Measurements from ENCODE around the gene REV3L.

The REV3L gene

DNA sequence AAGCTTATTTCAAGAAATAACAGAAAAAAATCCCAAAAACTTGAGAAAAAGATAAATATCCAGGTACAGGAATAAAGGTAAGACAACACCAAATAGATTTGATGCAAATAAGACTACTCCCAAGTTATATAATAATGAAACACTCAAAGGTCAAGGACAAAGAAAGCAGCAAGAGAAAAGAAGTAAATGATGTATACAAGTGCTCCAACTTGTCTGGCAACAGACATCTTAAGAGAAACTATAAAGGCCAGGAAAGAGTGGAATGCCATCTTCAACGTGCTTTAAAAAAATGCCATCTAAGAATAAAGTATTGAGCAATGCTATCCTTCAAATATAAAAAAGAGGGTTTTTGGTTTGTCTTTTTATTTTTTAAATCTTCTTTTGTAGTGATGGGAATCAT, 54.2 kb downstream of the REV3L start:
- in situ Hi-C loops (cut with MboI; ENCODE audit: low sequenced_read_pairs) = no loop called here

DNA sequence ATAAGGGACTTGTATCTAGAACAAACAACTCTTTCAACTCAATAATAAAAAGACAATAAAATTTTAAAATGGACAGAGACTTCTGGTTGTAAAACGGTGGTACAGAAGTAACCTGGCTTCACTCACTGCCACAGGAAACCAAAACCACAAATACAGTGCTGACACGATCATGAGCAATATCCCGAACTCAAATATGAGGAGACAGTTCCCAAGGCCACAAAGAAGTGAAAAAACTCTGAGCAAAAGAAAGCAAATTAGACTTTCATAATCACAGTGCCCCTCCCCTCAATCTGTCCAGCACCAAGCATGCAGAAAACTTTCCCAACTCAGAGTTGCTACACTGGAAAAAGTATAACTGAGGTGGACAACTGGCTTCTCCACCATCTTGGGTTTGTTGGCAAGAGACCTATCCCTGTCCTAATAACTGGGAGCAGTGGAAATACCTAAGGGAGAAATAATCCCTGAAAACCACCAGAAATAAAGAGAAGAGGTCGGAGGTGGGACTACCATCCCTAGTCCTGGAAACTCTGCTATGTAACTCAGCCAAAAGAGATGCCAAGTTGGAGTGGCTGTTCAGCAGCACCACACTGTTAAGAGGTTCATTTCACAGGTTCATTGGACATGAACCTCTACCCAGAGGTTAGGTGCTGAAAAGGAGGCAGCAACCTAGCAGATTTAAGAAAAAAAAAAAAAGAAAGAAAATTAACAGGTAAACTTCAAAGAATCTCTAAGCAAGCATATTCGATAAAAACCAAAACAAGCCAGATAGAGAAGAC, 55.5 kb downstream of the REV3L start:
- in situ Hi-C loops (cut with MboI; ENCODE audit: low sequenced_read_pairs) = no loop called here

DNA sequence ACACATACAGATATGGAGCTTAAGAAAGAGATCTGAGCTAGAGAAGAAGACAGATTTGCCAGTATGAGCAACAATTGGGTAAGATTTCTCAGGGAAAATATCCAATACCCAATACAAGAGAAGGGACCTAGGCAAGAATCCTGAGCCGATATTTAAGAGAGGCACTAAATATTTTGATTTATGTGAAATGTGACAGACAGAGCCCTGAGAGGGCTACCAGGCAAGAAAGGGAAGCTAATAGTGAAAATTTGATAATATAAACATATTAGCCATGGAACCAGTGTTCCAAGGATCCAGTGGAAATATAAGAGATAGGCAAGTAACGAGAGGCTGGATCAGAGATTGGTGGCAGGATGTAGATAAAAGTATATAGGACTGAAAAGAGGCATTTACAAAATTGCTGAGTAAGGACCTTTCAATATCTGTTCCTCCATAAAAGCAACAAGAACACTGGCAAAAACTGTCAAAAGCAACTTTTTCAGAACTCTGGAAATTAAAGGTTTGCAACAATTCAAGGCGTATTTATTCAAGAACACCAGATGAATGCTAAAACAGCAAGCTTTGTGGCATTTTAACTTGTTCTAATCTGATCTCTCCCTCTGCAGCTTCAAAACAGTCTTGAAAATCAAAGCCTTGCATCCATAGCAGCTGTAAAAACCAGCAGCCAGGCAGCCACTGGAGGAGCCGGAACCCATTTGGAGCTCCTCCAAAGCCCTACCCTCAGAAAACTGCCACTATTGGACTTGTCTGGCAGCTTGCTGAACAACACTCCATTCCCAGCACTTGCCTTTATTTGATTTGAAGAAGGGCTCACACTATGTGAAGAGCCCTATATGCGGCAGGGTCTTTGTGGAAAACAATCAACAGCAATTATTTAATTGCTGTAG, 58.8 kb downstream of the REV3L start:
- in situ Hi-C loops (cut with MboI; ENCODE audit: low sequenced_read_pairs) = no loop called here

- in situ Hi-C loops (cut with MboI; ENCODE audit: low sequenced_read_pairs) = no loop called here
These were observed 59.9 kb downstream of the REV3L start for GRCh38 chr6:111423055-111423633.

DNA sequence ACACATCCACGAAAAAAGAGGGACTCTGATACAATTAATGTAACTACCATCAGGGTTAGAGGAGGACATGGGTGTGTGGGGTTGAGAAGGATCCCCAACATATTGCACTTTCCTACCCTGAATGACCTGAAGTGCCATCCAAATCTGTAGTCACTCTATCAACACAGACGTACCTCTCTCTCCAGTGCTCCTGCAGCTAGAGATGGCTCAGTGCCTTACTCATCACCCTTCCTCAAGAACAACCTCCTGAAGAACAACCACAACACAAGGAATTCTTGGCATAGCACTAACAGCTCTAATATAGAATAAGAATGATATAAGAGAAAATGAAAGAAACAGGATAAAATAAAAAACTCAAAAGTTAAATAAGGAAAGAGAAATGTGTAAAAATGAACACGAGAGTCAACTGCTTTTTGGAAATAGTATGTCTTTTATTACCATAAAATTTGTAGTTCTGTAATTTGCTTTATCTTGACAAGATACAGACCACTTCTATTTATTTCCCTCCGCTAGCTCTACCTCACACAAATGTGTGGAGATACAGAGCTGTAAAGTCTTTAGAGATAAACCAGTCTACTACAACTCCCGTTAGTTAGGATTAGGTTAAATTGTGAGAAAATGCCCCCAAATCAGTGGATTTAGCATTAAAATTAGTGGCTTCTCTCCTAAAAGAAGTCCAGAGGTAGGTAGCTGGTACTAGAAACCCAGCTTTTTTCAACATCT, 63.9 kb downstream of the REV3L start:
- in situ Hi-C loops (cut with MboI; ENCODE audit: low sequenced_read_pairs) = no loop called here

DNA sequence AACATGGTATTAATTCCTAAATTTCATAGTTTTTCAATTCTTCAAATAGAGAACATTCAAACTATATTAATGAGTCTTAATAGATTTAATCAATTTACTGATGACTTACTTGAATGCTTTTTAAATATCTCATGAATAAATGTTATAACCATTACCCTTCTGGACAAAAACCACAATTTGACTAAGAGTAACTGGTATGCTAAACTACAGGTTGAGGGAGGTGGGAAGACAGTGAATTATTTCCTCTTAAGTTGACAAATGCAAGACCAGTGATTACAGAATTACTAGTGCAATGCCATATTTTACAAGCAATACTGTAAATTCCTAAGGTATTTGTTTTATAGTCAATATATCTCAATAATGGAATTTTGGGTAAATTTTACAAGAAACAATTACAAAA, 65.1 kb downstream of the REV3L start:
- in situ Hi-C loops (cut with MboI; ENCODE audit: low sequenced_read_pairs) = no loop called here

GRCh38 chr6:111417181-111417585, 65.8 kb downstream of the REV3L start:
- in situ Hi-C loops (cut with MboI; ENCODE audit: low sequenced_read_pairs) = no loop called here

- in situ Hi-C loops (cut with MboI; ENCODE audit: low sequenced_read_pairs) = no loop called here
These were observed 66.5 kb downstream of the REV3L start for GRCh38 chr6:111416529-111416928.

DNA sequence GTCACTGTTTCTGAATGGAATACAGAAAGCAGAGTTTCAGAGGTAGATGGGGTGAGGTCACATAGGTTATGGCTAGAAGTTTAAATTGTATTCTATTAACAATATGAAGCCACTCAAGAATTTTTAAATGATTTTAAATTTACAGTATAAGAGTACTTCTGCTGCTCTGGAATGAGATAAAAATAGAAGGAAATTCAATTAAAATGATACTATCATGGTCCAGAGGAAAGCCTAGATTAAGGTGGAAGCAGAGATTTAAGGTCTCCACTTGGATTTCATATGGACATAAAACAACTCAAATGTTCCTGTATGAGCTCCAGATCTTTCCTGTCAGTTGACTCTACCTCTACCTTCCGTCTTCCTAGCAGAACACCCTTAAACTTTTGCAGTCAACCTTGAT, 68.6 kb downstream of the REV3L start:
- in situ Hi-C loops (cut with MboI; ENCODE audit: low sequenced_read_pairs) = no loop called here

DNA sequence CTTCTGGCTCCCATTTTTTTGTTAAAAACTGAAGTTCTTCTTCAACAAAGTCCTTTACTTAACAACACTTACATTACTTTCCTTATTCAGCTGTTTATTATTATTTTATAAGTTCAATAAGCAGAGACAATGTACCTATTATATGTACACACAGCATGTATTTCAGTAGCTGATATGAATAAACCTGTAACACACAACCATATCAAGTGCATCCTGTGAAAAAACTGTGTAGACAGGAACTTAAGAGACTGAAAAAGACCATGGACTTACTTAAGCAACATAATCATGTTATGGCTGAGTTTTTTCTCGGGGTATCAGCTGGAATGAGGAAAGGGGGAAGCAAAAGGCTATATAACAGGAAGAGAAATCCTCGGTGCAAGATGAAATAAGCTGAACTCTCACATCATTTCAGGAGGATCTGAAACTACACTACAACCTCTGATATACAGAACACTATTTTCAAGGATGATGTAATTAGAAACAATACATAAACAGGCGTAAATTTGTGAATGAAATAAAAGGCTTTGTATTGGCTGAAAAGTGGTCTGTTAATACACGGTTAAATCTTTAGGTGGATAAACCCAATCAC, 70.9 kb downstream of the REV3L start:
- in situ Hi-C loops (cut with MboI; ENCODE audit: low sequenced_read_pairs) = no loop called here

DNA sequence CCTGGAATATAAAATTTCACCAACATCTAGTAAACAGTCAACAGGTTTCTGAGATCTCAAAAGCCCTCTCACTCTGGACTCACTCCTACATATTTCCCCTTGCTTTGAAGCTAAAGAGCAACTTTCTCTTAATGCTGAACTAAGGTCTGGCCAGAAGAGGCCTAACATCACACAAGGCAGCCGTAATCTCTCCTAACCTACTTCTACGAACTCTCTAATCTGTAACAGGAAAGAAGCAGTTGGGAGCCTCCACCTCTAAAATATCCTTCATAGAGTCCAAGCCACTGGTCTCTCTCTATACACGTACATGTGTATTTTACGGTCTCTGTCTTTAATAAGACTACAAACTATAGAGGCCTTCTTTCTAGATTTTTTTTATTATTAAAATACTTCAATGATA, 72.0 kb downstream of the REV3L start:
- in situ Hi-C loops (cut with MboI; ENCODE audit: low sequenced_read_pairs) = no loop called here

DNA sequence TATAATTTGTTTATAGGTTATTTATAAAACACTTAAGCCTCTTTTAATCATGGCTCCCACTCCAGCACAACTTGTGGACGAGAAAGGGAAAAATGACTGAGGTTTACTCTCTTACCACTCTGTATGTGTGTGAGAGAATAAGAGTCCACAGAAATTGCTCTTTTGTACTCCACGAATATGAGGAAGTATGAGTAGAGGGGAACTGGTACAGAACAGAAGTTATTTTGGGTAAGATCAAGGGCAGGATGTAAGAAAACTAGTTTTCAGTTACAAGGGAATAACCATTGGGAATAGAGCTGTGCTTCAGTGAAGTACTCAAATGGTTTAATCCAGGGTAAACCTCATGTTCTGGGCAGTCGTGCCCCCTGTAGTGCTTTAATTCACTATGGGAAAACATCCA, 72.6 kb downstream of the REV3L start:
- in situ Hi-C loops (cut with MboI; ENCODE audit: low sequenced_read_pairs) = no loop called here

GRCh38 chr6:111409430-111409829, 73.6 kb downstream of the REV3L start:
- in situ Hi-C loops (cut with MboI; ENCODE audit: low sequenced_read_pairs) = no loop called here

DNA sequence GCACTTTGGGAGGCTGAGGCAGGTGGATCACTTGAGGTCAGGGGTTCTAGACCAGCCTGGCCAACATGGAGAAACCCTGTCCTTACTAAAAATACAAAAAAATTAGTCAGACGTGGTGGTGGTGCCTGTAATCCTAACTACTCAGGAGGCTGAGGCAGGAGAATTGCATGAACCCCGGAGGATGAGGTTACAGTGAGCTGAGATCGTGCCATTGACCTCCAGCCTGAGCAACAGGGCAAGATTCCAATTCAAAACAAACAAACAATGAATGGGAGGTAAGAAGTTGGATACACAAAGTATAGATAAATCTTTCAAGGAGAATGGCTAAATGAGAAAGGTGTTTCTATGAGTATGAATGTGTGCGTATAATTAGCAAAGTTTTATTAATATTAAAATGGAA, 75.3 kb downstream of the REV3L start:
- in situ Hi-C loops (cut with MboI; ENCODE audit: low sequenced_read_pairs) = no loop called here

- in situ Hi-C loops (cut with MboI; ENCODE audit: low sequenced_read_pairs) = no loop called here
These were observed 76.8 kb downstream of the REV3L start for GRCh38 chr6:111406200-111406721.

DNA sequence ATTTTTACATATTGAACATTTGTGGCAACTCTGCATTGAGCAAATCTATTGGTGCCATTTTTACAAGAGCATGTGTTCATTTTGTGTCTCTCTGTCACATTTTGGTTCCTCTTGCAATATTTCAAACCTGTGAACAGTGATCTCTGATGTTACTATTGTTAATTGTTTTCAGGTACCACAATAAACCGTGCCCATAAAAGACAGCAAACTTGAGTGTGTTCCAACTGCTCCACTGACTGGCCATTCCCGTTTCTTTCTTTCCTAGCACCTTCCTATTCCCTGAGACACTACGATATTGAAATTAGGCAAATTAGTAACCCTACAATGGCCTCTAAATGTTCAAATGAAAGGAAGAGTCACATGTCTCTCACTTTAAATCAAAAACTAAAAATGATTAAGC, 79.6 kb downstream of the REV3L start:
- in situ Hi-C loops (cut with MboI; ENCODE audit: low sequenced_read_pairs) = no loop called here

DNA sequence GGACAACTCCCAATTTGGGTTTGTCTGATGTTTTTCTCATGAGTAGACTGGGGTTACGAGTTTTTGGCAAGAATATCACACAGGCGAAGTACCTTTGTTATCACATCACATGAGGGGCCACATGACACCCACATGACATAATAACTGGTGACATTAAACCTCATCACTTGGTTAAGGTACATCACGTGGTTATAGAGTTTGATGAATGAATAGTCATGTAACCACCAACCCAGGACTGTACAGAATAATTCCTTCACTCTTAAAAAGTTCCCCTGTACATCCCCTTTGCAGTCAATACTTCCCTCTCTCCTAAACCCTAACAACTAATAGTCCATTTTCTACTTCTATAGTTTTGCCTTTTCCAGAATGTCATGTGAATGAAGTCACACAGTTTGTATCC, 83.4 kb downstream of the REV3L start:
- in situ Hi-C loops (cut with MboI; ENCODE audit: low sequenced_read_pairs) = no loop called here

DNA sequence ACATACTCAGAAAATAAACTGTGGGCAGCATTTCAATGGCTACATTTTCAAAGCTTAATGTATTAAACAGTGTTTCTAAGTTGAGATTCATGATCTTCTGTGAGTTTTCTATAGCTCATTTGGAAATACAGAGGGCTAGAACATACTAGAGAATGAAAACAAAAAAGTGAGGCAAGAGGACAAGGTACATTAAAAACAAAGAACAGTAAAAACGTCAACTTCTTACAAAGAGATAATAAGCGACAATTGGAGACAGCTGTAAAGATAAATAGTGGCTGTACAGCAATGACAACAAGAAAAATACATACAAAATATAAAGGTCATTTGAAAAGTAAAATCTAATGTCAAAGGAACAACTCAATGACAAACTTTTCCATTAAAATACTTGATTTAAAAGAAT, 94.3 kb downstream of the REV3L start:
- in situ Hi-C loops (cut with MboI; ENCODE audit: low sequenced_read_pairs) = no loop called here

GRCh38 chr6:111382476-111383294, 100.3 kb downstream of the REV3L start:
- in situ Hi-C loops (cut with MboI; ENCODE audit: low sequenced_read_pairs) = no loop called here

- in situ Hi-C loops (cut with MboI; ENCODE audit: low sequenced_read_pairs) = no loop called here
These were observed 101.3 kb downstream of the REV3L start for GRCh38 chr6:111381728-111382127.
